Hypothalamus (tissue), 51 donors: ENCODE measurements around the gene KLF7.

Source experiments
- DNase-seq, 51 donors: peaks; one replicate each; lab custom pipeline; 2025; lab: John Stamatoyannopoulos, UW

The KLF7 gene

GRCh38 chr2:207165121-207166038, at the start of gene KLF7:
TSS of gene KLF7 (minus strand) at chr2:207165948. CDS start at chr2:207165568, 380 bp downstream.
- DNase-seq, result peak in 39 of 51 donors; percentile 13 to 97 (median 67)

- DNase-seq, result no peak
These were observed 49.6 kb upstream of the KLF7 start for GRCh38 chr2:207215308-207215707.

- no peak for DNase-seq
These were observed 48.7 kb upstream of the KLF7 start for GRCh38 chr2:207214446-207214845.

GRCh38 chr2:207206011-207206410, 40.3 kb upstream of the KLF7 start:
- no peak for DNase-seq

GRCh38 chr2:207205173-207205957, 39.6 kb upstream of the KLF7 start:
- no peak for DNase-seq

GRCh38 chr2:207203056-207203455, 37.3 kb upstream of the KLF7 start:
- no peak for DNase-seq

GRCh38 chr2:207202645-207203044, 36.9 kb upstream of the KLF7 start:
- no peak for DNase-seq

GRCh38 chr2:207201416-207201815, 35.7 kb upstream of the KLF7 start:
- DNase-seq, result no peak

- no peak for DNase-seq
These were observed 34.4 kb upstream of the KLF7 start for GRCh38 chr2:207200136-207200535.

- no peak for DNase-seq
These were observed 28.3 kb upstream of the KLF7 start for GRCh38 chr2:207194028-207194427.

- DNase-seq, result no peak
These were observed 23.1 kb upstream of the KLF7 start for GRCh38 chr2:207188626-207189419.

- DNase-seq, result no peak
These were observed 19.6 kb upstream of the KLF7 start for GRCh38 chr2:207185372-207185771.

- DNase-seq, result no peak
These were observed 19.0 kb upstream of the KLF7 start for GRCh38 chr2:207184768-207185167.

- DNase-seq, result no peak
These were observed 18.6 kb upstream of the KLF7 start for GRCh38 chr2:207184348-207184747.

- DNase-seq, result no peak
These were observed 17.8 kb upstream of the KLF7 start for GRCh38 chr2:207183506-207183905.

GRCh38 chr2:207182911-207183310, 17.2 kb upstream of the KLF7 start:
- DNase-seq, result no peak

GRCh38 chr2:207181526-207182274, 16.0 kb upstream of the KLF7 start:
- DNase-seq, result no peak

GRCh38 chr2:207180741-207181140, 15.0 kb upstream of the KLF7 start:
- no peak for DNase-seq

GRCh38 chr2:207176247-207176646, 10.5 kb upstream of the KLF7 start:
- DNase-seq, result no peak

- DNase-seq, result no peak
These were observed 7.9 kb upstream of the KLF7 start for GRCh38 chr2:207173641-207174040.
